Activated CD8-positive, alpha-beta memory T cell treated with anti-CD3 and anti-CD28 coated beads for 1 hour (primary cell): ENCODE results near the gene CYYR1.

Experiments
- DNase-seq, 2 donors: peaks; one replicate each; pipeline ENCODE4 v3.0.0-alpha.2; 2020; ENCODE audit warnings: low read depth in 1 of 2; ENCODE audit errors: extremely low read depth in 1 of 2

CYYR1 gene

DNA sequence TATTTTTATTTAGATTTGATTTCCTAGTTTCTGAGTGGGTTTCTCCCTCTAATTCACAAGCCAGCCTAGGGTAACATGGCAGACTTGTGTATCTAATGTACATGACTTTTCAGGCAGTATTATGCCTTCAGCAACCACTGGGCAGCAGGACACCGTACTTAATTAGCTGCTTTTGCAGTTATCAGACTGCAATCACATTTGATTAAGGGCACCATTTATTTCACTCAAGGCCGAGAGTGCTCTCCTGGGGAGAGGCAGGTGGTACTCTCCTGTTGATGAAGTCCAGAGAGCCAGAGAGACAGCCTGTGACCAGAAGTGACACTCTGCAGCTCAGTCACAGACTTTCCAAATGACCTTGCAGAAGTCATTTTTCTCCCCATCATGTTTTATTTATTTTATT, 18.7 kb downstream of the CYYR1 start:
- DNase-seq: no peak

DNA sequence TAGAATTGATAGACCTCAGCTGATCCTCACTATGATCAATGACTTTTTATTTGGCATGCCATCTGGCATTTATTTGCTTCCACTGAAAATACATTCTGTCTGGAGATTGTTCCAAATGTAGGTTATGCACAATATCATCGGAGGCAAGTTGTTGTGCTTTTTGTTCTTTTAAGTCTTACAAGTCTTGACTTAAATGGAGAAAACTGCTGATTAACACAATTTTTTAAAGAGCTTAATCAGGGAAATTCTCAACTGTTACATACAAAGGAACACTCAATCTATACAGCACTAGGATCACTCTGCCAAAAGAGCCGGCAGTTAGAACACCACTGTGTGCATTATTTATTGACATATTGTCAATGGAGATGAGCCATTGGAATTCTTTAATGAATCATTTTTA, 19.2 kb downstream of the CYYR1 start:
- DNase-seq: no peak

GRCh38 chr21:26550326-26550725, 22.8 kb downstream of the CYYR1 start:
- no peak for DNase-seq

DNA sequence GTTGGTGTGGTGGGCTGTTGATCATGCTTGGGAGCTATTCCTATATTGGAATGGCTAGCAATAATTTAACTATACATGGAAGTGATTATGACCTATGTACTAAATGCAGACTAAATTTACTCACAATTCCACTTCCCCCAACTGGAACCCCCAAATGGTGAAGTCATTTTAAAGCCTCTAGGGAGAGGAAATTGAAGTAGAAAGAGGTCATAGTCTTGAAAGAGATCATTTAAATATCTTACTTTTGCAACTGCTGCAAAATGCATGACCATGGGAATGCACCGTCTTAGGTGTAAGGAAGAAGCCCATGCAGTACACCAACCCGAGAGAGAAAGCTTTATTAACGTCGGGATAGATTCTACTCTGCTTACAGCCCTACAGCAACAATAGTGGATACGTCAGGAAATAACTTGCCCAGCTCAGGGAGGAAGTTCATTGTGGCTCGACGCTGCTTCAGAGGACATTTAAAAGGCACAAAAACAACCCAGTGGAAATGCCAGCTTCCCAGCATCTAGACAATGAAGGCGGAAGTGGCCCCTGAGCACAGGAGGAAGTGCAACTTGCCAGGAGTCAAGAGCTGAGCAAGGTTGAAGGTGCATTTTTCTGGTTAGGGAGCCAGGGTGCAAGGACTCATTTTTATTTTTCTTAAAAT, 26.5 kb downstream of the CYYR1 start:
- DNase-seq: no peak

- no peak for DNase-seq
These were observed 28.8 kb downstream of the CYYR1 start for GRCh38 chr21:26544201-26544775.

- DNase-seq: no peak
These were observed 32.4 kb downstream of the CYYR1 start for GRCh38 chr21:26540651-26541050.

DNA sequence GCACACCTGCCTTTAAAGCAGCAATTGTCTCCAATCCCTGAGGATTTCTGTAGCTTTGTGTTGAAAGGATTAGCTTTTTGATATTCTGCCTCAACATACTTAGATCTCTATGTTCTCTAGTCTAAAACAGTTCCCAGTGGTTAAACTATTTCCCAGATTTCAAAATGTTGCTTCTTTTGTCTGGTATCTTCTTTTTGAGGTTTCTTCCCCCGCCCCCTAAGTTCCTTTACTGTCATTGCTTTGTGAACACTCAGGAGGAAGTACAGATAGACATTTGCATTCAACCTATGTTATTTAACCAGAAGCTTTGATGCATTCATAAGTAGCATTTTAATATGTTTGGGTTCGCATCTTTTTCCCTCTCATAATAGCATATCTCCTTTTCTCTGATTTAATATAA, 33.5 kb downstream of the CYYR1 start:
- no peak for DNase-seq

- no peak for DNase-seq
These were observed 38.6 kb downstream of the CYYR1 start for GRCh38 chr21:26534517-26534916.

GRCh38 chr21:26532208-26532607, 40.9 kb downstream of the CYYR1 start:
- DNase-seq: no peak

GRCh38 chr21:26529526-26529925, 43.6 kb downstream of the CYYR1 start:
- no peak for DNase-seq

DNA sequence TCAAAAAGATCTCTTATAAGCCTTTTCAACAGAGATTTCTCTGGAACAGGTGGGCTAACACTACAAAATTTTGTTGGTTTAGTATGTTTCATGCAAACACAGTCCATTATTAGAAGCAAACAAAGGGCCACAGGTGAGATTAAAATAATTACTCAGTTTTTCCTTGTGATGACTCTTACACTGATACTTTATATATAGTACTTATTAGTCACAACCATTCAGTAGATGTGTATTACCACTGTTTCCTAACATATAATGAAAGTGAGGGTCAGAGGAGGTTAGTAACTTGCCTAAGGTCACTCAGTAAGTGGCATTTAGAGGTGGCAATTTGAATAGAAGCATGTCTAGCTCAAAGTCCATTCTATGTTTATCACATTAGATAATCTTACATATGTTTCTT, 44.2 kb downstream of the CYYR1 start:
- DNase-seq: no peak

GRCh38 chr21:26522704-26523103, 50.4 kb downstream of the CYYR1 start:
- DNase-seq: no peak

GRCh38 chr21:26519142-26519541, 53.9 kb downstream of the CYYR1 start:
- no peak for DNase-seq

- no peak for DNase-seq
These were observed 57.8 kb downstream of the CYYR1 start for GRCh38 chr21:26515257-26515656.

GRCh38 chr21:26513212-26513611, 59.9 kb downstream of the CYYR1 start:
- DNase-seq: no peak

DNA sequence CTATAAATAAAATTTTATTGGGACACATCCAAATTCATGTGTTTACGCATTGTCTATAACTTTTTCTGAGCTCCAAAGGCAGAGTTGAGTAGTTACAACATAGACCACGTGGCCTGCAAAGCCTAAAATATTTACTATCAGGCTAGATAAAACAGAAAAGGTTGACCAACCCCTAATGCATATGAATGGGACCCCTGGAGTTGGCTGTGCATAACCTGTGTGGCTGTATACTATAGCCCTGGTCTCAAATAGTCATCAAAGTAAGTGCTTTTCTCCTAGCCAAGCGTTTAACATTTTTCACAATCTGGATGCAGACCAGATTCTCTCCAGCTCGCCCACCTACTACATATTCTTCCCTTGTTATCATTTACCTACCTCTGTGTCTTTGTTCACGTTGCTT, 60.4 kb downstream of the CYYR1 start:
- no peak for DNase-seq

DNA sequence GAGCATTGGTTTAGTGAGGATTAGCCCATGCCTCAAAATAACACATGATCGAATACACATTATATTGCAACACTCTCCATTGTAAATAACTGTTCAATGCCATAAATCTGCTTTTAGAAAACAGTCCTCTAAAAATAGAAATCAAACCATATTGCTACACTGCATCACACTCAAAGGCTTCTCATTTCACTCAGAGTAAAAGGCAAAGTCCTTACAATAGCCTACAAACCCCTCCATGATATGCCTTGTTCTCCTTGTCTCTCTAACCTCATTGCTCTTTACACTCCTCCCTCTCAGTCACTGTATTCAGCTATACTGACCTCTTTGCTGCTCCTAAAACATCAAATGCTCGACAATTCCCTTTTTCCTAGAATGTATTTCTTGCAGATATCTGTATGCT, 64.2 kb downstream of the CYYR1 start:
- no peak for DNase-seq

DNA sequence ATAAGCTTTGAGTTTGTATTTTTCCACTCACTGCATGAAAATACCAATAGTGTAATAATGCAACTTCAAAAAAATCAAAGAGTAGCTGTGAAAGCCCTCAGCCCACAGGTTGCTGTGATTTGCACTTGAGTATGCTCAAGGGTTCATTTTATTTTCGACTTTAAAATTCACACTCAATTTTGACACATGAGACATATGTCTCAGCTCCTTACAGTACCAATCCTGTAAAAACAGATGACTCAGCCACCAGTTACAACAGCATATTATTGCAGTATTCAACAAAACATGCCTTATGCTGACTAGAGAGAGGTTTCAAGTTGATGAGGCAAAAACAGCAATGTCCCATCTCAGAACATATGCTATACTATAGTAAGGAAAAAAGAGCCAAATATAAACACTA, 66.1 kb downstream of the CYYR1 start:
- DNase-seq: no peak

DNA sequence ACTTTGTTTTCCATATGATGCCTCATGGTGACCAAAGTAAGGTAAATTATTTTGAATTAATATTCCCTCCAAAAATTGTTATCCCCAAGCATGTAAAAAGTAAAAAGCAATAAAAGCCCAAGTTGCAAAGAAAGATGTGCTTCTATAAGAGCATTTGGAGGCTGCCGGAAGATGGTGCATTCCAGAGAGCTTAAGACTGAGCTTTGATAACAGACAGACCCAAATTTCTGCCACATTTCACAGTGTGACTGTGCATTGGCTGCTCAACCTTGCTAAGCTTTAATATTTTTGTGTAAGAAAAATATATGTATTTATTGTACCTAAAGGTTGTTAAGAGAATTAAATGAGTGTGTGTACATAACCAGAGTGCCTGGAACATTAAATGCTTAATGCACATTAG, 67.9 kb downstream of the CYYR1 start:
- no peak for DNase-seq

- DNase-seq: no peak
These were observed 69.7 kb downstream of the CYYR1 start for GRCh38 chr21:26503414-26503813.

GRCh38 chr21:26501495-26502021, 71.5 kb downstream of the CYYR1 start:
- DNase-seq: no peak

GRCh38 chr21:26499495-26499894, 73.6 kb downstream of the CYYR1 start:
- DNase-seq: no peak
